Common myeloid progenitor, CD34-positive (primary cell): ENCODE data around the gene PAGE2.
"Not testable (repeated sequence)": the region's sequence is repeated elsewhere in the genome, so short reads cannot be mapped to it uniquely, and the experiment has no call there.

Experiments
- CTCF ChIA-PET: fragments of 350-600 bp; sonication (Branson Sonifier 250); formaldehyde crosslinking; loops from one replicate; lab custom pipeline; 2021; ENCODE audit warnings: antibody characterized with exemption; lab: Charles Lee
- POLR2A ChIA-PET: fragments of 350-600 bp; sonication (Branson Sonifier 250); formaldehyde crosslinking; loops from one replicate; lab custom pipeline; 2021; ENCODE audit warnings: antibody characterized with exemption; lab: Charles Lee
- DNase-seq, 3 donors: peaks; one replicate each; pipeline versions ENCODE4 v3.0.0 to v3.0.0-alpha.2; 2013
- H3K27ac ChIP-seq, 2 experiments: 1 replicate in 1 of 2; 2 replicates in 1 of 2; pipeline ENCODE4 v1.7.0; 2013; ENCODE audit warnings: inconsistent platforms in 2 of 2, low read length in 2 of 2, mild to moderate bottlenecking in 2 of 2, low read depth in 1 of 2, moderate library complexity in 1 of 2; ENCODE audit not compliant: severe bottlenecking in 2 of 2, insufficient read depth in 1 of 2, poor library complexity in 1 of 2
- H3K27me3 ChIP-seq, 5 experiments: replicated peaks in 2 of 5; 1 replicate in 3 of 5; 2 replicates in 2 of 5; pipeline versions ENCODE4 v1.6.1 to v1.7.0; 2013; ENCODE audit warnings: low read length in 4 of 5, mild to moderate bottlenecking in 2 of 5, moderate library complexity in 2 of 5, inconsistent platforms in 1 of 5; ENCODE audit not compliant: insufficient read depth in 5 of 5, control insufficient read depth in 4 of 5
- H3K36me3 ChIP-seq, 4 experiments: 1 replicate in 2 of 4; 2 replicates in 2 of 4; pipeline versions ENCODE4 v1.6.1 to v1.7.0; 2013; ENCODE audit warnings: low read length in 3 of 4, control low read depth in 1 of 4, mild to moderate bottlenecking in 1 of 4; ENCODE audit not compliant: control insufficient read depth in 4 of 4, insufficient read depth in 4 of 4
- H3K4me1 ChIP-seq, 4 experiments: 1 replicate in 3 of 4; 2 replicates in 1 of 4; pipeline versions ENCODE4 v1.6.1 to v1.7.1; 2013; ENCODE audit warnings: low read length in 3 of 4, mild to moderate bottlenecking in 3 of 4, control low read depth in 1 of 4, inconsistent platforms in 1 of 4, moderate library complexity in 1 of 4; ENCODE audit not compliant: control insufficient read depth in 4 of 4, insufficient read depth in 4 of 4; ENCODE audit errors: control extremely low read depth in 1 of 4
- H3K4me3 ChIP-seq, 7 experiments: 1 replicate in 4 of 7; 2 replicates in 3 of 7; pipeline versions ENCODE4 v1.5.1 to v1.7.0; 2013; ENCODE audit warnings: mild to moderate bottlenecking in 7 of 7, low read length in 6 of 7, moderate library complexity in 6 of 7, inconsistent platforms in 2 of 7, low read depth in 2 of 7, control low read depth in 1 of 7; ENCODE audit not compliant: insufficient read depth in 4 of 7, control insufficient read depth in 1 of 7; ENCODE audit errors: extremely low read depth in 1 of 7
- H3K9me3 ChIP-seq, 5 experiments: 1 replicate in 4 of 5; 2 replicates in 1 of 5; pipeline versions ENCODE4 v1.6.1 to v1.7.1; 2013; ENCODE audit warnings: low read length in 4 of 5, mild to moderate bottlenecking in 2 of 5, inconsistent platforms in 1 of 5, low read depth in 1 of 5, moderate library complexity in 1 of 5; ENCODE audit not compliant: control insufficient read depth in 4 of 5, insufficient read depth in 2 of 5; ENCODE audit errors: control extremely low read depth in 1 of 5
- WGBS: methylation state at CpG from one replicate; pipeline ENCODE4 v1.1.5; 2013; ENCODE audit not compliant: insufficient coverage; 5-methylcytosine and 5-hydroxymethylcytosine counted together

PAGE2 gene

GRCh38 chrX:55067180-55067579 lies 21.6 kb upstream of the PAGE2 start:
- DNase-seq, POLR2A ChIA-PET, H3K36me3 ChIP-seq, H3K4me3 ChIP-seq, H3K27ac ChIP-seq, H3K27me3 ChIP-seq, H3K9me3 ChIP-seq, CTCF ChIA-PET, H3K4me1 ChIP-seq: not testable (repeated sequence)
- WGBS, result no CpG with 5 or more reads among the region's 2 CpGs

GRCh38 chrX:55072286-55072685 lies 16.5 kb upstream of the PAGE2 start:
- H3K4me3 ChIP-seq, result no peak overlapping the region
- H3K27me3 ChIP-seq, result no peaks in the 10 kb centered on the region
- no peaks in the 10 kb centered on the region for H3K4me1 ChIP-seq
- H3K27ac ChIP-seq, result no peak overlapping the region
- WGBS, result 57% methylated on average over 1 of the region's 3 CpGs
- ChIA-PET CTCF (no interaction called here), POLR2A (no interaction called here)
- DNase-seq, result no peak
- H3K36me3 ChIP-seq, result no peaks in the 10 kb centered on the region
- no peaks in the 10 kb centered on the region for H3K9me3 ChIP-seq

GRCh38 chrX:55074851-55075467 lies 13.9 kb upstream of the PAGE2 start, which contains the start of gene PAGE2B:
Gene PAGE2B, plus strand, starts transcription at chrX:55075030. Its CDS starts 1,012 bp downstream, at chrX:55076042.
- Histone ChIP-seq H3K27ac (no peak within 1 kb of the TSS), H3K4me1 (no peaks in the 10 kb centered on the region), H3K36me3 (no peaks in the 10 kb centered on the region), H3K9me3 (no peaks in the 10 kb centered on the region), H3K4me3 (no peak within 1 kb of the TSS), H3K27me3 (no peaks in the 10 kb centered on the region)
- DNase-seq, result no peak
- ChIA-PET CTCF (no interaction called here), POLR2A (no interaction called here)
- WGBS, result 86% methylated on average over 34 of the region's 36 CpGs

GRCh38 chrX:55098691-55099090 lies 9.9 kb downstream of the PAGE2 start:
- CTCF ChIA-PET, result no interaction called here
- no peak for DNase-seq
- POLR2A ChIA-PET, result no interaction called here

GRCh38 chrX:55099162-55099561 lies 10.3 kb downstream of the PAGE2 start:
- H3K4me1 ChIP-seq, result no peaks in the 10 kb centered on the region
- no CpG with 5 or more reads among the region's 1 CpG for WGBS

More at GRCh38 chrX:55098691-55099090, 9.9 kb downstream of the PAGE2 start:
- Histone ChIP-seq H3K4me1 (no peaks in the 10 kb centered on the region), H3K9me3 (no peaks in the 10 kb centered on the region), H3K4me3 (no peak overlapping the region), H3K36me3 (no peaks in the 10 kb centered on the region), H3K27me3 (peaks cover 0 to 2% (median 0%) of the 10 kb centered on the region in 5 experiments), H3K27ac (no peak overlapping the region)
- 55% methylated on average over 2 of the region's 2 CpGs for WGBS

GRCh38 chrX:55102754-55103153 lies 13.9 kb downstream of the PAGE2 start:
- no peaks in the 10 kb centered on the region for H3K36me3 ChIP-seq
- POLR2A ChIA-PET, result no interaction called here
- H3K27me3 ChIP-seq, result no peaks in the 10 kb centered on the region
- H3K9me3 ChIP-seq, result no peaks in the 10 kb centered on the region
- CTCF ChIA-PET, result no interaction called here
- H3K4me1 ChIP-seq, result no peaks in the 10 kb centered on the region
- H3K4me3 ChIP-seq, result no peak overlapping the region
- WGBS, result no CpG with 5 or more reads among the region's 3 CpGs
- DNase-seq, result no peak
- H3K27ac ChIP-seq, result no peak overlapping the region

More at GRCh38 chrX:55099162-55099561, 10.3 kb downstream of the PAGE2 start:
- no peak for DNase-seq
- no peaks in the 10 kb centered on the region for H3K36me3 ChIP-seq
- no peaks in the 10 kb centered on the region for H3K9me3 ChIP-seq
- peaks cover 0 to under 1% (median 0%) of the 10 kb centered on the region in 5 experiments for H3K27me3 ChIP-seq
- H3K4me3 ChIP-seq, result no peak overlapping the region
- CTCF ChIA-PET, result no interaction called here
- no peak overlapping the region for H3K27ac ChIP-seq
- POLR2A ChIA-PET, result no interaction called here

GRCh38 chrX:55107262-55107661 lies 18.4 kb downstream of the PAGE2 start:
- ChIA-PET POLR2A (no interaction called here), CTCF (no interaction called here)
- Histone ChIP-seq H3K9me3 (no peaks in the 10 kb centered on the region), H3K27me3 (no peaks in the 10 kb centered on the region), H3K4me3 (no peak overlapping the region), H3K4me1 (no peaks in the 10 kb centered on the region), H3K36me3 (no peaks in the 10 kb centered on the region), H3K27ac (no peak overlapping the region)
- DNase-seq, result no peak
